GM12892 (cell line): Measurements from ENCODE around the gene CEP162.

Experiments used
- POLR2A ChIP-seq: IDR thresholded peaks from 2 replicates; pipeline ENCODE4 v1.6.1; 2011; ENCODE audit warnings: low read depth, low read length, control low read depth
- POLR2AphosphoS5 ChIP-seq: IDR thresholded peaks from 2 replicates; pipeline ENCODE4 v1.6.1; 2011; ENCODE audit warnings: low read depth, low read length, control low read depth

DNA sequence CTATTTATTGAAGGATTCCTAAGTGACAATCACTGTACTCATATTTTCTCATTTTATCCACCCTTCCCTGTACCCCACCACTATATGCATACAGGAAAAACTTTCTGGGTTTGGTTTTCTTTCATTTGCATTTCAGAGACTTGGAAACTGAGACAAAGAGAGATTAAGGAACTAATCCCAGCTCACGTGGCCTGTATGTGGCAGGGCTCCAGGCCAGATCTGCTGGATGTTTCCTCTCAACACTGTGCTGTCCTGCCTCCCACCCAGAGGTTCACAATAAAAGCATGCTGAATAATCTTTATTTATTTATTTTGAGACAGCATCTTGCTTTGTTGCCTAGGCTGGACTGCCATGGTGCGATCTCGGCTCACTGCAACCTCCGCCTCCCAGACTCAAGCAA lies 50.2 kb downstream of the CEP162 start:
- no peak for TF ChIP-seq POLR2AphosphoS5
- TF ChIP-seq POLR2A = no peak
